H1 (cell line): ENCODE data around the gene CDKL5. TPM values are rescaled to one million over a fixed set of nuclear protein-coding genes. Genes with fewer than 3 reads are reported as not detected.

Experiments
- CTCF ChIA-PET: fragments of 300-600 bp; sonication (Branson Sonifier 250); formaldehyde crosslinking; loops from one replicate; lab custom pipeline; 2021; ENCODE audit not compliant: partially characterized antibody; lab: Charles Lee
- POLR2A ChIA-PET: fragments of 300-600 bp; sonication (Branson Sonifier 250); formaldehyde crosslinking; loops from one replicate; lab custom pipeline; 2021; ENCODE audit warnings: inconsistent platforms; ENCODE audit not compliant: partially characterized antibody; lab: Charles Lee
- DNase-seq, 2 experiments: peaks; one replicate each; pipeline versions ENCODE4 v3.0.0 to v3.0.0-alpha.2; 2010 to 2022; ENCODE audit warnings: low spot score in 2 of 2, low read depth in 1 of 2, mixed read lengths in 1 of 2
- FAIRE-seq: peaks from 2 replicates; lab custom pipeline; 2011; peaks lifted over from hg19 to GRCh38; lab: Jason Lieb, UNC
- H2AFZ ChIP-seq: 2 replicates; pipeline ENCODE4 v1.8.1; 2012; ENCODE audit warnings: low read length, inconsistent platforms
- H2AK5ac ChIP-seq: 2 replicates; pipeline ENCODE4 v1.6.1; 2013; ENCODE audit warnings: low read depth, low read length
- H2BK120ac ChIP-seq: replicated peaks from 2 replicates; pipeline ENCODE3; 2013; ENCODE audit warnings: low read depth, low read length, inconsistent platforms
- H2BK12ac ChIP-seq: 2 replicates; pipeline ENCODE4 v1.6.1; 2013; ENCODE audit warnings: low read depth, low read length
- H2BK15ac ChIP-seq: 2 replicates; pipeline ENCODE4 v1.6.1; 2013; ENCODE audit warnings: low read length
- H2BK20ac ChIP-seq: 2 replicates; pipeline ENCODE4 v1.6.1; 2013; ENCODE audit warnings: low read length
- H2BK5ac ChIP-seq: 2 replicates; pipeline ENCODE4 v1.6.1; 2013; ENCODE audit warnings: low read depth, low read length
- H3K14ac ChIP-seq: 2 replicates; pipeline ENCODE4 v1.6.1; 2013; ENCODE audit warnings: inconsistent platforms; ENCODE audit not compliant: insufficient read length
- H3K18ac ChIP-seq: 2 replicates; pipeline ENCODE4 v1.6.1; 2013; ENCODE audit warnings: low read length; ENCODE audit errors: extremely low read depth
- H3K23ac ChIP-seq: 2 replicates; pipeline ENCODE4 v1.6.1; 2013; ENCODE audit warnings: inconsistent platforms; ENCODE audit not compliant: insufficient read length
- H3K23me2 ChIP-seq: 2 replicates; pipeline ENCODE4 v1.6.1; 2013; ENCODE audit warnings: low read depth, low read length
- H3K27ac ChIP-seq: 2 replicates; pipeline ENCODE4 v1.6.1; 2011; ENCODE audit warnings: low read depth, low read length, inconsistent platforms
- H3K27me3 ChIP-seq, 4 experiments: replicated peaks in 1 of 4; 1 replicate in 1 of 4; 2 replicates in 3 of 4; pipeline versions ENCODE4 v1.6.1 to v1.8.1; 2011 to 2013; ENCODE audit warnings: low read length in 3 of 4, mild to moderate bottlenecking in 3 of 4, inconsistent platforms in 2 of 4, mixed read lengths in 2 of 4, moderate library complexity in 1 of 4; ENCODE audit not compliant: control insufficient read depth in 3 of 4, insufficient read depth in 3 of 4; ENCODE audit errors: extremely low read depth in 1 of 4
- H3K36me3 ChIP-seq, 4 experiments: 2 replicates each; pipeline versions ENCODE4 v1.6.1 to v1.8.1; 2011 to 2013; ENCODE audit warnings: mild to moderate bottlenecking in 4 of 4, low read length in 3 of 4, moderate library complexity in 2 of 4, control low read depth in 1 of 4, inconsistent platforms in 1 of 4; ENCODE audit not compliant: insufficient read depth in 4 of 4, control insufficient read depth in 2 of 4
- H3K4ac ChIP-seq: replicated peaks from 2 replicates; pipeline ENCODE3; 2013; ENCODE audit warnings: low read length, low read depth, mixed read lengths, inconsistent platforms; ENCODE audit not compliant: insufficient read length
- H3K4me1 ChIP-seq, 4 experiments: replicated peaks in 1 of 4; 1 replicate in 1 of 4; 2 replicates in 3 of 4; pipeline versions ENCODE4 v1.6.1 to v1.8.1; 2011 to 2013; ENCODE audit warnings: low read length in 3 of 4, inconsistent platforms in 2 of 4, mixed read lengths in 1 of 4; ENCODE audit not compliant: insufficient read depth in 4 of 4, control insufficient read depth in 3 of 4
- H3K4me2 ChIP-seq, 2 experiments: 2 replicates each; pipeline versions ENCODE4 v1.6.1 to v1.8.1; 2011 to 2013; ENCODE audit warnings: low read depth in 2 of 2, low read length in 2 of 2, control low read depth in 1 of 2, inconsistent platforms in 1 of 2, mild to moderate bottlenecking in 1 of 2; ENCODE audit not compliant: insufficient read depth in 1 of 2
- H3K4me3 ChIP-seq, 4 experiments: fragments of 200-600, 300-600 bp in 1 of 4; sonication (generic), shearing (Covaris generic), sonication (Bioruptor Twin) in 1 of 4; 2 replicates each; pipeline versions ENCODE4 v1.5.1 to v1.8.1; 2011 to 2016; ENCODE audit warnings: low read length in 4 of 4, low read depth in 3 of 4, control low read depth in 2 of 4, inconsistent platforms in 2 of 4, mild to moderate bottlenecking in 2 of 4, mixed read lengths in 1 of 4, moderate library complexity in 1 of 4; ENCODE audit not compliant: insufficient read depth in 2 of 4; ENCODE audit errors: extremely low read depth in 1 of 4
- H3K56ac ChIP-seq: replicated peaks from 2 replicates; pipeline ENCODE3; 2013; ENCODE audit warnings: low read depth, mild to moderate bottlenecking, mixed read lengths, low read length, inconsistent platforms; ENCODE audit not compliant: insufficient read length
- H3K79me1 ChIP-seq: 2 replicates; pipeline ENCODE4 v1.6.1; 2013; ENCODE audit warnings: low read depth, low read length, control low read depth
- H3K79me2 ChIP-seq, 2 experiments: 2 replicates each; pipeline versions ENCODE4 v1.6.1 to v1.8.1; 2012 to 2013; ENCODE audit warnings: low read length in 2 of 2, mild to moderate bottlenecking in 2 of 2, inconsistent platforms in 1 of 2; ENCODE audit not compliant: insufficient read depth in 2 of 2, control insufficient read depth in 1 of 2
- H3K9ac ChIP-seq, 4 experiments: replicated peaks in 1 of 4; 1 replicate in 1 of 4; 2 replicates in 3 of 4; pipeline versions ENCODE4 v1.6.1 to v1.8.1; 2011 to 2013; ENCODE audit warnings: low read depth in 3 of 4, low read length in 3 of 4, control low read depth in 2 of 4, mild to moderate bottlenecking in 2 of 4, moderate library complexity in 2 of 4, inconsistent platforms in 1 of 4; ENCODE audit errors: extremely low read depth in 1 of 4
- H3K9me3 ChIP-seq, 2 experiments: 2 replicates each; pipeline versions ENCODE4 v1.6.1 to v1.8.1; 2012 to 2013; ENCODE audit warnings: mild to moderate bottlenecking in 2 of 2, moderate library complexity in 2 of 2, control low read depth in 1 of 2, inconsistent platforms in 1 of 2, low read depth in 1 of 2, low read length in 1 of 2, mixed read lengths in 1 of 2; ENCODE audit not compliant: insufficient read depth in 2 of 2
- H4K20me1 ChIP-seq, 2 experiments: replicated peaks in 1 of 2; 2 replicates each; pipeline versions ENCODE3 to v1.8.1; 2011 to 2013; ENCODE audit warnings: inconsistent platforms in 2 of 2, low read length in 2 of 2, mild to moderate bottlenecking in 1 of 2; ENCODE audit not compliant: insufficient read depth in 2 of 2, control insufficient read depth in 1 of 2
- H4K5ac ChIP-seq: 2 replicates; pipeline ENCODE4 v1.6.1; 2013; ENCODE audit warnings: low read length, low read depth, mixed read lengths, inconsistent platforms; ENCODE audit not compliant: insufficient read length
- H4K8ac ChIP-seq: 2 replicates; pipeline ENCODE4 v1.8.0; 2013; ENCODE audit warnings: mild to moderate bottlenecking, moderate library complexity, low read length, inconsistent platforms; ENCODE audit not compliant: insufficient read depth; ENCODE audit errors: extremely low read depth
- H4K91ac ChIP-seq: replicated peaks from 2 replicates; pipeline ENCODE3; 2013; ENCODE audit warnings: low read length, mixed read lengths, inconsistent platforms; ENCODE audit not compliant: insufficient read length
- CBX5 ChIP-seq: fragments of 300-800, 300-1000 bp; sonication (generic); IDR thresholded peaks from 2 replicates; pipeline ENCODE4 v1.7.1; 2016; ENCODE audit warnings: antibody characterized with exemption, low read length, low read depth
- GTF2F1 ChIP-seq: IDR thresholded peaks from 2 replicates; pipeline ENCODE4 v1.6.1; 2012; ENCODE audit warnings: low read depth, low read length, improper control_type of control experiment, borderline replicate concordance
- MAFK ChIP-seq: IDR thresholded peaks from 2 replicates; pipeline ENCODE4 v1.6.1; 2012; ENCODE audit warnings: low read depth, mild to moderate bottlenecking, improper control_type of control experiment, low read length
- NRF1 ChIP-seq: IDR thresholded peaks from 2 replicates; pipeline ENCODE4 v1.6.1; 2011; ENCODE audit warnings: mild to moderate bottlenecking, low read depth, low read length, improper control_type of control experiment
- RAD21 ChIP-seq, 2 experiments: IDR thresholded peaks in 1 of 2; conservative IDR thresholded peaks in 1 of 2; 2 replicates each; pipeline ENCODE4 v1.6.1; 2011; ENCODE audit warnings: low read depth in 2 of 2, low read length in 2 of 2, improper control_type of control experiment in 1 of 2, inconsistent platforms in 1 of 2, mild to moderate bottlenecking in 1 of 2, moderate library complexity in 1 of 2
- SP2 ChIP-seq: IDR thresholded peaks from 2 replicates; pipeline ENCODE4 v1.6.1; 2012; ENCODE audit warnings: mild to moderate bottlenecking, low read length, inconsistent platforms
- WGBS, 2 experiments: shearing (Covaris generic) in 1 of 2; methylation state at CpG; one replicate each; pipeline versions ENCODE4 v1.1.6 to v1.1.7; 2013 to 2015; ENCODE audit warnings: low lambda C conversion rate in 2 of 2, mixed read lengths in 2 of 2, inconsistent platforms in 1 of 2, low coverage in 1 of 2, missing lambda C conversion rate in 1 of 2; ENCODE audit not compliant: insufficient replicate concordance in 2 of 2, insufficient coverage in 1 of 2, insufficient read length in 1 of 2; ENCODE audit errors: extremely low coverage in 1 of 2, missing lambda C conversion rate in 1 of 2; 5-methylcytosine and 5-hydroxymethylcytosine counted together
- polyA plus RNA-seq, 7 experiments: library from polyadenylated mRNA; depleted of rRNA in 3 of 7; stranded (reverse) in 5 of 7; unstranded in 2 of 7; fragments of >200 nt in 5 of 7; fragments of 200-250 nt in 2 of 7; gene quantifications; 1 replicate in 5 of 7; 2 replicates in 1 of 7; 4 replicates in 1 of 7; pipeline versions ENCODE4 v1.2.1 to v1.2.3, GENCODE V29; 2011 to 2013; ENCODE audit warnings: missing spikeins in 2 of 7, mixed read lengths in 2 of 7
- total RNA-seq: library from RNA; stranded (reverse); fragmentation: NEBNext Ultra II Directional; extraction: Animal tissue kit (Norgen Biotek cat#: 25700); gene quantifications from 2 replicates; pipeline ENCODE4 v1.2.1, GENCODE V29; 2021
- TF ChIP-seq, protein P1 (sequence below): IDR thresholded peaks from 2 replicates; pipeline ENCODE4 v1.6.1; 2011; ENCODE audit warnings: low read depth, mild to moderate bottlenecking, low read length; ENCODE audit not compliant: insufficient read depth

The CDKL5 gene
- total and polyA plus RNA-seq, 2 of the 8 experiments (the other 6 are each of a cell fraction or from before 2014, with no cell fraction given) = 5.5 to 15.6 TPM

DNA sequence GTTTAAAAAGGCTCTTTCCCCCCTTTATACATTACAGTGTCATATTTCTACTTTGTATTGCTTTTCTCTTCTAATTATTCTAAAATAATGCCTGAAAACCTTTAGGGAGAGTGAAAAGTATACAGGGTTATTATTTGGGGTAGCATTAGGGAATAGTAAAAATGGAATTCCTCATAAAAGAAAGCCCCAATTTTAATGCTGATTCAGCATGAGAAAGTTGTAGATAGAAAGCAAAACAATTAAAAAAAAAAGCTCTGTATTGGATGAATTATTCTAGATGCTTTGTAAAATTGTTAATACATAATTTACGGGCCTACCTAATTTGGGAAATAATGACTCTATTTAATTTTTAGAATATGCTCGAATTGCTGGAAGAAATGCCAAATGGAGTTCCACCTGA, 154.1 kb downstream of the CDKL5 start:
- no peaks in the 10 kb centered on the region for H4K20me1 ChIP-seq
- H2AK5ac ChIP-seq = no peak overlapping the region
- no peak overlapping the region for H3K4me2 ChIP-seq
- H3K9me3 ChIP-seq = no peaks in the 10 kb centered on the region
- H2BK5ac ChIP-seq = no peak overlapping the region
- H3K27me3 ChIP-seq = no peaks in the 10 kb centered on the region
- no peaks in the 10 kb centered on the region for H3K23me2 ChIP-seq
- 95% methylated on average over 2 of the region's 2 CpGs; no CpG with 5 or more reads in 1 of the 2 experiments for WGBS, 2 experiments
- DNase-seq = no peak
- no peak overlapping the region for H3K56ac ChIP-seq
- no peak overlapping the region for H3K27ac ChIP-seq
- no peaks in the 10 kb centered on the region for H3K79me1 ChIP-seq
- H2AFZ ChIP-seq = no peak overlapping the region
- H4K91ac ChIP-seq = no peak overlapping the region
- no peaks in the 10 kb centered on the region for H3K79me2 ChIP-seq
- H3K18ac ChIP-seq = no peak overlapping the region
- no peak overlapping the region for H3K23ac ChIP-seq
- FAIRE-seq = no peak
- peaks cover 0 to 8% (median 0%) of the 10 kb centered on the region in 4 experiments; a peak in 2 of 8 replicates for H3K36me3 ChIP-seq
- no peak overlapping the region for H2BK120ac ChIP-seq
- H4K5ac ChIP-seq = no peak overlapping the region
- H2BK15ac ChIP-seq = no peak overlapping the region
- H3K4me3 ChIP-seq = no peak overlapping the region
- no peak overlapping the region for H4K8ac ChIP-seq
- TF ChIP-seq NRF1 (no peak), CBX5 (no peak), MAFK (no peak; the same call in 1 of the 2 replicates), RAD21 (IDR thresholded peaks at IDR 0.05 in 1 of 2, conservative IDR thresholded peaks at IDR 0.05 in 1 of 2; ENCODE audit: low read depth in 2 of 2, low read length in 2 of 2) (no peak), SP2 (no peak), GTF2F1 (no peak)
- TF ChIP-seq, protein P1, sequence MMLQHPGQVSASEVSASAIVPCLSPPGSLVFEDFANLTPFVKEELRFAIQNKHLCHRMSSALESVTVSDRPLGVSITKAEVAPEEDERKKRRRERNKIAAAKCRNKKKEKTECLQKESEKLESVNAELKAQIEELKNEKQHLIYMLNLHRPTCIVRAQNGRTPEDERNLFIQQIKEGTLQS = no peak
- TF ChIP-seq, all 59 proteins: peak for 0
- Histone ChIP-seq H3K4ac (no peak overlapping the region), H3K9ac (no peak overlapping the region), H2BK12ac (no peak overlapping the region), H3K4me1 (no peaks in the 10 kb centered on the region), H3K14ac (no peak overlapping the region), H2BK20ac (no peak overlapping the region)
- CTCF ChIA-PET = no interaction called here
- POLR2A ChIA-PET = no interaction called here
